NCI-H1930 (cell line): ENCODE data around the gene SGPL1.
"Not testable (repeated sequence)": the region's sequence is repeated elsewhere in the genome, so short reads cannot be mapped to it uniquely, and the experiment has no call there.

ENCODE experiments used
- DNase-seq, 2 experiments: peaks; one replicate each; lab custom pipeline; 2025; lab: John Stamatoyannopoulos, UW

SGPL1 gene

GRCh38 chr10:70843776-70844489 is 28.2 kb downstream of the SGPL1 start:
- DNase-seq, result no peak

- no peak for DNase-seq
Observed at GRCh38 chr10:70845256-70845655, 29.5 kb downstream of the SGPL1 start.

- DNase-seq, result no peak
Observed at GRCh38 chr10:70845816-70846215, 30.1 kb downstream of the SGPL1 start.

- no peak for DNase-seq
Observed at GRCh38 chr10:70846795-70847194, 31.0 kb downstream of the SGPL1 start.

GRCh38 chr10:70847659-70848360 is 32.1 kb downstream of the SGPL1 start:
- DNase-seq, result no peak

GRCh38 chr10:70849582-70850016 is 33.9 kb downstream of the SGPL1 start:
- no peak for DNase-seq

GRCh38 chr10:70850097-70850496 is 34.3 kb downstream of the SGPL1 start:
- DNase-seq, result no peak

- no peak for DNase-seq
Observed at GRCh38 chr10:70851597-70852475, 36.1 kb downstream of the SGPL1 start.

GRCh38 chr10:70853038-70853437 is 37.3 kb downstream of the SGPL1 start:
- no peak for DNase-seq

- no peak for DNase-seq
Observed at GRCh38 chr10:70853457-70853856, 37.7 kb downstream of the SGPL1 start.

- DNase-seq, result no peak
Observed at GRCh38 chr10:70856454-70856853, 40.7 kb downstream of the SGPL1 start.

- DNase-seq, result no peak
Observed at GRCh38 chr10:70858759-70859158, 43.0 kb downstream of the SGPL1 start.

GRCh38 chr10:70861495-70862197 is 45.9 kb downstream of the SGPL1 start:
- DNase-seq, result not testable (repeated sequence)

- DNase-seq, result no peak
Observed at GRCh38 chr10:70863470-70864160, 47.9 kb downstream of the SGPL1 start.

GRCh38 chr10:70864935-70865334 is 49.2 kb downstream of the SGPL1 start:
- no peak for DNase-seq

GRCh38 chr10:70866424-70866823 is 50.7 kb downstream of the SGPL1 start:
- no peak for DNase-seq

GRCh38 chr10:70872291-70872690 is 56.5 kb downstream of the SGPL1 start:
- no peak for DNase-seq

- DNase-seq, result no peak
Observed at GRCh38 chr10:70874061-70874460, 58.3 kb downstream of the SGPL1 start.

GRCh38 chr10:70879207-70879606 is 63.5 kb downstream of the SGPL1 start:
- no peak for DNase-seq

- peak; percentile 3 to 54 for DNase-seq
Observed at GRCh38 chr10:70880077-70880534, 64.4 kb downstream of the SGPL1 start.

- no peak for DNase-seq
Observed at GRCh38 chr10:70884741-70885140, 69.0 kb downstream of the SGPL1 start.
